RWPE1 (cell line): ENCODE data around the gene FUZ.

Source experiments
- CTCF ChIA-PET: fragments of 350-600 bp; sonication (Branson Sonifier 250); formaldehyde crosslinking; extraction: SDS; loops from one replicate; lab custom pipeline; 2021; lab: Yijun Ruan, JAX
- POLR2A ChIA-PET: fragments of 400-600 bp; formaldehyde crosslinking; extraction: SDS; loops from one replicate; lab custom pipeline; 2020; ENCODE audit warnings: antibody characterized with exemption; ENCODE audit not compliant: low non-redundant PET; lab: Yijun Ruan, JAX
- DNase-seq: peaks from one replicate; pipeline ENCODE4 v3.0.0; 2012; ENCODE audit warnings: low spot score
- H3K27ac ChIP-seq: fragments of 450-650 bp; 2 replicates; pipeline ENCODE4 v1.5.1; 2017
- TF ChIP-seq, protein P1 (sequence below): fragments of 450-650 bp; conservative IDR thresholded peaks from 2 replicates; pipeline ENCODE4 v1.5.1; 2017; ENCODE audit warnings: low read depth, mild to moderate bottlenecking

Gene FUZ

DNA sequence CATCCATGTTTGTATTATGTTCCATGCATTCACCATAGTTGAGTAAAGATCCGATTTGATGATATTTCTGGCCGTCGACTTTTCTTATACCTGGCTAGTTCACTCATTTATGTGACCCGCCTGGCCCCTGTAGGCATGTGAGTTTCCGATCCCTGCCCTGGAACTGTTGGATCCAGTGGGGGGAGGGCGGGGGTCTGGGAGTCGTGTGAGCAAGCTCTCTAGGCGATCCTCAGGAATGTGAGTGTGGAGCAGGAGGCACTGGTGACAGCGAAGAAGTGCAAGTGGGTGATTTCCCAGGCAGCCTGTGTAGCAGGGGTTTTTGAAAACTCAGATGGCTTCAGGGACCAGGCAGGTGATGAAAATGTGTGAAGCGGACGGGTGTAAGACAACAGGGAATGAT, 27.2 kb upstream of the FUZ start:
- ChIA-PET CTCF (no interaction called here), POLR2A (no interaction called here)
- H3K27ac ChIP-seq: no peak overlapping the region
- DNase-seq: no peak
- TF ChIP-seq, protein P1, sequence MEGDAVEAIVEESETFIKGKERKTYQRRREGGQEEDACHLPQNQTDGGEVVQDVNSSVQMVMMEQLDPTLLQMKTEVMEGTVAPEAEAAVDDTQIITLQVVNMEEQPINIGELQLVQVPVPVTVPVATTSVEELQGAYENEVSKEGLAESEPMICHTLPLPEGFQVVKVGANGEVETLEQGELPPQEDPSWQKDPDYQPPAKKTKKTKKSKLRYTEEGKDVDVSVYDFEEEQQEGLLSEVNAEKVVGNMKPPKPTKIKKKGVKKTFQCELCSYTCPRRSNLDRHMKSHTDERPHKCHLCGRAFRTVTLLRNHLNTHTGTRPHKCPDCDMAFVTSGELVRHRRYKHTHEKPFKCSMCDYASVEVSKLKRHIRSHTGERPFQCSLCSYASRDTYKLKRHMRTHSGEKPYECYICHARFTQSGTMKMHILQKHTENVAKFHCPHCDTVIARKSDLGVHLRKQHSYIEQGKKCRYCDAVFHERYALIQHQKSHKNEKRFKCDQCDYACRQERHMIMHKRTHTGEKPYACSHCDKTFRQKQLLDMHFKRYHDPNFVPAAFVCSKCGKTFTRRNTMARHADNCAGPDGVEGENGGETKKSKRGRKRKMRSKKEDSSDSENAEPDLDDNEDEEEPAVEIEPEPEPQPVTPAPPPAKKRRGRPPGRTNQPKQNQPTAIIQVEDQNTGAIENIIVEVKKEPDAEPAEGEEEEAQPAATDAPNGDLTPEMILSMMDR: no peak

DNA sequence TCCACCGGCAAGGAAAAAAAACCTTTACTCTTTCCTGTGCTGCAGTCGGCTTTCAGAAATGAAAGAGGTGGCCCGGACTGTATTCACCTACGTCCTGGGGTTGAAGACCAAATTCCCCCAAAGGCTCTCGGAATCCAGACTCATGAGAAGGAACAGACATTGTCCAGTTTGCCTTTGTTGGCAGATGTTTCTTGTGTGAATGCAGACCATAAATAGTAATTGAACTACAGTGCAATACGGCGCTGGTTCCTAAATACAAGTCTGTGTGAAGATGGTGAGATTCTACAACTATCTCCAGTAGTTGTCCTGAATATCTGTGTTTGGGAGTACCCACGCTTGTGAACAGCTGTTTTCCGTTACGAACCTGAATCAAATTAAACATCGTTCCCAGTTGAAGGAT, 26.6 kb upstream of the FUZ start:
- TF ChIP-seq, protein P1: no peak
- CTCF ChIA-PET: interaction anchor here (0.6 kb wide), 1 partner anchor 545 kb away, joined by 3 read pairs; no protein-coding TSS in a partner anchor
- no peak for DNase-seq
- POLR2A ChIA-PET: no interaction called here
- H3K27ac ChIP-seq: no peak overlapping the region

DNA sequence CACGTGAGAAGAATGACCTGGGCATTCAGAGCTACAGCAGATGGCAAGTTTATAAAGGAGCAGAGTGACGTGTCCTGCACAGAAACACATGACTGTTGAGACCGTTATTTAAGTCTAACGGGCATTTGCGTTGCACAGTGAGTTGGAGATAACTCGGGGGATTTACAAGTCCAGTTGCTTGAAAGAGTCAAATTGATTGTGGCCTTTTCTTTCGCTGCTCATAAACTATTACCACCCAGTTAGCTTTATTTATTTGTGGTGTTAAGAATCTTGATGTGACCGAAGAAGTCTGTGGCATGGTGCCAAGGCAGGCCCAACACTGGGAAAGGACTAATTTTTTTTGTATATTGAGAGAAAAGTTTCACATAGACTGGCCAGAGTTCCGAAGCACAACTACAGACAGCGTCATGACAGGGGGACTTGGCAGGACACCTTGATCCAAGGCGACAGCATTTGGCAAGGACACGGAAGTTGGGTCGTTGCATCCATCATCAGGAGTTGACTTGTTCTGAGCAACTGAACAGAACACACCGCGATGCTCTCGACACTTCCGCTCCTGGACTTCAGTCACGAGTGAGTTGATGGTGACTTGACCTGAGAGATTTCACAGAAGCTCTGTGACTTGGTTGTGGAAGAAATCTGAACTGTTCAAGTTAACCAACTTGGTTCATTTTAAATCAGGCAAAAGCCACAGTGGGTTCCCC, 25.9 kb upstream of the FUZ start:
- no peak overlapping the region for H3K27ac ChIP-seq
- POLR2A ChIA-PET: interaction anchor here (0.6 kb wide), 1 partner anchor 20 kb away, joined by 10 read pairs; no protein-coding TSS in a partner anchor
- CTCF ChIA-PET: interaction anchor here (0.6 kb wide), 1 partner anchor 544 kb away, joined by 3 read pairs; no protein-coding TSS in a partner anchor
- DNase-seq: no peak
- TF ChIP-seq, protein P1: no peak

DNA sequence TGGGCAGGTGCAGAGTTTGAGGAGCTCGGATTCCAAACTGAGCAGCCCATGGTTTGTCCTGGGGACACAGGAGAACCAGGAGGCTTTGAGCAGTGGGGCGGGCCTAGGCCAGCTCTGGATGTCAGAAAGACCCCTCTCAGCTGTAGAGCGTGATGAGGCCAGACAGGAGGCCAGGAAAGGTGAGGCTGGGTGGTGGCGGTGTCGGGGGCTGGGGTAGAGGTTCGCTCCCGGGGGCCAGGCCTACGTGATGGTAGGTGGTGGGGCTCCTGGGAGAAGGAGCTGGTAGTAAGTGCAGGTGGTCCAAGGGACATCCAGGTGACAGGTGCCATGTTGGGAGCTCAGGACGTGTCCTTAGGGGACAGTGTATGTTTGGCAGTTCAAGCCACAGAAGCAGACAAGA, 24.3 kb upstream of the FUZ start:
- peak overlapping the region; percentile 11; the same call in 1 of the 2 replicates for H3K27ac ChIP-seq
- CTCF ChIA-PET: no interaction called here
- POLR2A ChIA-PET: no interaction called here
- TF ChIP-seq, protein P1: no peak
- no peak for DNase-seq

DNA sequence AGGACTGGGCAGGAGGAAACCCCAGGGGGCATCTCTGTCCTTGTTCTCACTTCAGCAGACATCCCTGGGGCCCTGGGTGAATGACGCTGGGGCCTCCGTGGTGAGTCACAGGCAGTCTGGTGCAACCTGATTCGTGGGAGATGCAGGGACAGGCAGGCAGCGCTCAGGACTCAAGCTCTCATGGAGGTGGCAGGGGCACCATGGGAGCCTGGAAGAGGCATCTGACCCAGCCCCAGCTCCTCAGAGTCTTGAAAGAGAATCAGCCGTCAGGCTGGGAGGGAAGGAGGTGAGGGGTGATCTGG, 23.9 kb upstream of the FUZ start:
- POLR2A ChIA-PET: no interaction called here
- CTCF ChIA-PET: interaction anchor here (0.6 kb wide), 1 partner anchor 29 kb away, joined by 3 read pairs; no protein-coding TSS in a partner anchor
- TF ChIP-seq, protein P1: no peak
- peak overlapping the region; percentile 11; the same call in 1 of the 2 replicates for H3K27ac ChIP-seq
- no peak for DNase-seq

DNA sequence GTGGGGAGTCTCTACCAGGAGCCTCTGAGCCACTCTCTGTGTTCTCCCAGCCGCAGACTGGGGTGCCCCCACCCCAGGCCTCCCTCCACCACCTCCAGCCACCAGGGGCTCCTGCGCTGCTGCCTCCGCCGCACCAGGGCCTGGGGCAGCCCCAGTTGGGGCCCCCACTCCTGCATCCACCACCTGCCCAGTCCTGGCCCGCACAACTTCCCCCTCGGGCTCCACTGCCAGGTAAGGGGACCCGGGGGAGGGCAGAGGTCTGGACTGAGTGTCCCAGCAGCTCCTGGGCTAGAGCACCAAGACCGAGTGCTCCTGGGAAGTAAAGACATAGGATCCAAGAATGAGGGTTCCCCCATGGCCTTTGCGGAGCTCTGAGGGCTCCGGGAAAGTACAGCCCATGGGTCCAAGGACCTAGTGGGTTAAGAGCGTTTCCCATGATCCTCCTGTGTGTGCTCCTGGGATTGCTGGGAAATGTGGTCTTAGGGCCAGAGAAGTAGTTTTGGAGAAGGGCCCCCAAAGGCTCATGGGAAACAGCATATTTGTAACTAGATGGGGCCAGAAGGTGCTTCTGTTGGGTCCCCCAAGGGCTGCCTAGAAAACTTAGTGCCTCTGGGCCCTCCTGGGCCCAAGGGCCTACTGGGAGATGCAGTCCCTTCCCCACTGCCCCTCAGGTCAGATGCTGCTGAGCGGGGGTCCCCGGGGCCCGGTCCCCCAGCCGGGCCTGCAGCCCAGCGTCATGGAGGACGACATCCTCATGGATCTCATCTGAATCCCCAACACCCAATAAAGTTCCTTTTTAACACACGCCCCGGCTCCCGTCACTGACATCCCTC, 23.3 kb upstream of the FUZ start:
- ChIA-PET CTCF (interaction anchor here (0.5 to 0.6 kb wide), 2 partner anchors 26 to 30 kb away, joined by 3 to 4 read pairs; no protein-coding TSS in a partner anchor), POLR2A (no interaction called here)
- TF ChIP-seq, protein P1: no peak
- peak overlapping the region; percentile 11; the same call in 1 of the 2 replicates for H3K27ac ChIP-seq
- DNase-seq: no peak
